Muscle layer of duodenum (tissue), 2 donors: Measurements from ENCODE around the gene ZBED6.
"Not testable (repeated sequence)": the region's sequence is repeated elsewhere in the genome, so short reads cannot be mapped to it uniquely, and the experiment has no call there.

Source experiments
- H3K27ac ChIP-seq: one replicate; pipeline ENCODE4 v1.7.0; 2013; ENCODE audit warnings: mild to moderate bottlenecking, low read length
- H3K27me3 ChIP-seq: one replicate; pipeline ENCODE4 v1.7.0; 2013; ENCODE audit warnings: low read depth, mild to moderate bottlenecking, control low read depth, low read length
- H3K36me3 ChIP-seq, 2 donors: one replicate each; pipeline ENCODE4 v1.7.0; 2013; ENCODE audit warnings: low read length in 2 of 2, control low read depth in 1 of 2, mild to moderate bottlenecking in 1 of 2; ENCODE audit not compliant: insufficient read depth in 2 of 2, control insufficient read depth in 1 of 2
- H3K4me1 ChIP-seq, 2 donors: one replicate each; pipeline ENCODE4 v1.7.0; 2013; ENCODE audit warnings: low read length in 2 of 2, mild to moderate bottlenecking in 2 of 2, control low read depth in 1 of 2, moderate library complexity in 1 of 2; ENCODE audit not compliant: insufficient read depth in 2 of 2, control insufficient read depth in 1 of 2
- H3K4me3 ChIP-seq, 2 donors: one replicate each; pipeline ENCODE4 v1.7.0; 2013; ENCODE audit warnings: low read length in 2 of 2, low read depth in 1 of 2, mild to moderate bottlenecking in 1 of 2
- H3K9me3 ChIP-seq, 2 donors: one replicate each; pipeline ENCODE4 v1.7.0; 2013; ENCODE audit warnings: low read length in 2 of 2, control low read depth in 1 of 2, mild to moderate bottlenecking in 1 of 2; ENCODE audit not compliant: control insufficient read depth in 1 of 2
- donor health status: healthy.

ZBED6 gene

GRCh38 chr1:203795441-203796235 lies at the start of gene ZBED6, which contains the start of gene ZC3H11A:
ZBED6 (plus strand) TSS chr1:203795623; CDS start chr1:203797523, 1,900 bp downstream.
ZC3H11A (plus strand) TSS chr1:203795623; CDS start chr1:203817071, 21,448 bp downstream.
- Histone ChIP-seq H3K9me3 (no peaks in the 10 kb centered on the region), H3K4me3 (peak within 1 kb of the TSS; percentile 73 to 86), H3K4me1 (peaks cover 30 to 37% of the 10 kb centered on the region in 2 donors), H3K27me3 (no peaks in the 10 kb centered on the region), H3K27ac (peak within 1 kb of the TSS; percentile 97), H3K36me3 (peaks cover 9 to 13% of the 10 kb centered on the region in 2 donors)

GRCh38 chr1:203746281-203746680 lies 49.1 kb upstream of the ZBED6 start:
- Histone ChIP-seq H3K27ac (no peak overlapping the region), H3K4me1 (peaks cover 0 to 17% of the 10 kb centered on the region in 2 donors), H3K36me3 (peaks cover 0 to 5% of the 10 kb centered on the region in 2 donors), H3K9me3 (no peaks in the 10 kb centered on the region), H3K4me3 (no peak overlapping the region), H3K27me3 (no peaks in the 10 kb centered on the region)

GRCh38 chr1:203751051-203751450 lies 44.4 kb upstream of the ZBED6 start:
- no peak overlapping the region for H3K27ac ChIP-seq
- H3K9me3 ChIP-seq: no peaks in the 10 kb centered on the region
- no peaks in the 10 kb centered on the region for H3K4me1 ChIP-seq
- no peaks in the 10 kb centered on the region for H3K27me3 ChIP-seq
- no peaks in the 10 kb centered on the region for H3K36me3 ChIP-seq
- no peak overlapping the region for H3K4me3 ChIP-seq

- not testable (repeated sequence) for H3K27me3 ChIP-seq, H3K4me3 ChIP-seq, H3K36me3 ChIP-seq, H3K4me1 ChIP-seq, H3K9me3 ChIP-seq, H3K27ac ChIP-seq
Observed at GRCh38 chr1:203751618-203752361, 43.6 kb upstream of the ZBED6 start.

GRCh38 chr1:203754455-203754864 lies 41.0 kb upstream of the ZBED6 start:
- H3K27ac ChIP-seq: no peak overlapping the region
- no peak overlapping the region for H3K4me3 ChIP-seq
- no peaks in the 10 kb centered on the region for H3K36me3 ChIP-seq
- H3K4me1 ChIP-seq: no peaks in the 10 kb centered on the region
- H3K27me3 ChIP-seq: no peaks in the 10 kb centered on the region
- H3K9me3 ChIP-seq: no peaks in the 10 kb centered on the region

GRCh38 chr1:203756036-203756435 lies 39.4 kb upstream of the ZBED6 start:
- no peak overlapping the region for H3K27ac ChIP-seq
- no peaks in the 10 kb centered on the region for H3K4me1 ChIP-seq

GRCh38 chr1:203758749-203759148 lies 36.7 kb upstream of the ZBED6 start:
- not testable (repeated sequence) for H3K27ac ChIP-seq, H3K9me3 ChIP-seq, H3K27me3 ChIP-seq, H3K36me3 ChIP-seq, H3K4me1 ChIP-seq, H3K4me3 ChIP-seq

More at GRCh38 chr1:203756036-203756435, 39.4 kb upstream of the ZBED6 start:
- H3K36me3 ChIP-seq: no peaks in the 10 kb centered on the region
- H3K27me3 ChIP-seq: no peaks in the 10 kb centered on the region
- no peak overlapping the region for H3K4me3 ChIP-seq
- H3K9me3 ChIP-seq: no peaks in the 10 kb centered on the region

- H3K27ac ChIP-seq: no peak overlapping the region
- no peak overlapping the region for H3K4me3 ChIP-seq
- no peaks in the 10 kb centered on the region for H3K9me3 ChIP-seq
- H3K36me3 ChIP-seq: no peaks in the 10 kb centered on the region
- no peaks in the 10 kb centered on the region for H3K27me3 ChIP-seq
- no peaks in the 10 kb centered on the region for H3K4me1 ChIP-seq
Observed at GRCh38 chr1:203760506-203760905, 34.9 kb upstream of the ZBED6 start.

- not testable (repeated sequence) for H3K27me3 ChIP-seq, H3K9me3 ChIP-seq, H3K36me3 ChIP-seq, H3K4me3 ChIP-seq, H3K27ac ChIP-seq, H3K4me1 ChIP-seq
Observed at GRCh38 chr1:203761958-203762357, 33.5 kb upstream of the ZBED6 start.

- Histone ChIP-seq H3K27ac (no peak overlapping the region), H3K4me3 (no peak overlapping the region), H3K27me3 (no peaks in the 10 kb centered on the region), H3K36me3 (no peaks in the 10 kb centered on the region), H3K4me1 (no peaks in the 10 kb centered on the region), H3K9me3 (no peaks in the 10 kb centered on the region)
Observed at GRCh38 chr1:203763505-203763904, 31.9 kb upstream of the ZBED6 start.

- no peaks in the 10 kb centered on the region for H3K4me1 ChIP-seq
- H3K27ac ChIP-seq: no peak overlapping the region
- no peak overlapping the region for H3K4me3 ChIP-seq
- H3K9me3 ChIP-seq: no peaks in the 10 kb centered on the region
- H3K36me3 ChIP-seq: no peaks in the 10 kb centered on the region
- no peaks in the 10 kb centered on the region for H3K27me3 ChIP-seq
Observed at GRCh38 chr1:203764105-203765028, 31.1 kb upstream of the ZBED6 start.
